Activated B cell treated with CpG ODN at 0.5 μM for 24 hours (primary cell): ENCODE results near the gene RHOT2. TPM values are rescaled to one million over a fixed set of nuclear protein-coding genes. Genes with fewer than 3 reads are reported as not detected.
"Not testable (repeated sequence)": the region's sequence is repeated elsewhere in the genome, so short reads cannot be mapped to it uniquely, and the experiment has no call there.

ENCODE experiments used
- ATAC-seq: fragments of 200-7000 bp; cut with Tn5 transposase; one replicate; pipeline ENCODE4 v1.10.0; 2021; ENCODE audit warnings: low read depth, mild to moderate bottlenecking, moderate library complexity
- CTCF ChIA-PET: fragments of 350-600 bp; sonication (Branson Sonifier 250); formaldehyde crosslinking; loops from one replicate; lab custom pipeline; 2021; ENCODE audit warnings: antibody characterized with exemption; lab: Charles Lee
- POLR2A ChIA-PET: fragments of 350-600 bp; sonication (Branson Sonifier 250); formaldehyde crosslinking; loops from one replicate; lab custom pipeline; 2021; ENCODE audit warnings: antibody characterized with exemption; lab: Charles Lee
- DNase-seq: peaks from one replicate; pipeline ENCODE4 v3.0.0; 2022
- H3K27ac Mint-ChIP-seq: one replicate; pipeline ENCODE4 v1.8.0; 2020; ENCODE audit warnings: mixed read lengths
- H3K27me3 Mint-ChIP-seq: one replicate; pipeline ENCODE4 v1.8.0; 2021; ENCODE audit warnings: mixed read lengths
- H3K36me3 Mint-ChIP-seq: one replicate; pipeline ENCODE4 v1.8.0; 2021; ENCODE audit warnings: low read depth, mixed read lengths
- H3K4me1 Mint-ChIP-seq: one replicate; pipeline ENCODE4 v1.8.0; 2021; ENCODE audit warnings: mixed read lengths
- H3K4me3 Mint-ChIP-seq: one replicate; pipeline ENCODE4 v1.8.0; 2020; ENCODE audit warnings: mild to moderate bottlenecking, mixed read lengths
- H3K9me3 Mint-ChIP-seq: one replicate; pipeline ENCODE4 v1.8.0; 2020; ENCODE audit warnings: mixed read lengths
- CTCF ChIP-seq: fragments of 200-600 bp; IDR thresholded peaks from one replicate; pipeline ENCODE4 v1.8.0; 2022; ENCODE audit warnings: antibody characterized with exemption, mild to moderate bottlenecking
- intact Hi-C: fragments of 100-400 bp; cut with micrococcal nuclease; formaldehyde crosslinking; loops from one replicate; pipeline ENCODE4 v1.15.1; 2024
- total RNA-seq: library from RNA; stranded (reverse); gene quantifications from 2 replicates; pipeline ENCODE4 v1.2.3, GENCODE V29; 2022

Gene RHOT2
- total RNA-seq, 1 donor from 2014 or later = 170 TPM

GRCh38 chr16:711548-712320, 43.8 kb downstream of the RHOT2 start:
- no peak overlapping the region for H3K4me3 Mint-ChIP-seq
- peak; percentile 69 for TF ChIP-seq CTCF
- POLR2A ChIA-PET = interaction anchor here (0.7 to 2.0 kb wide), 2 partner anchors 9 kb away, joined by 3 to 4 read pairs; partner anchors contain the start of gene ANTKMT
- no peaks in the 10 kb centered on the region for H3K9me3 Mint-ChIP-seq
- intact Hi-C loops = loop anchor here (1.0 to 5.0 kb wide), 4 partner anchors 30 to 392 kb away; no protein-coding TSS in a partner anchor
- no peaks in the 10 kb centered on the region for H3K36me3 Mint-ChIP-seq
- peaks cover 25% of the 10 kb centered on the region for H3K27me3 Mint-ChIP-seq
- H3K4me1 Mint-ChIP-seq = peaks cover 10% of the 10 kb centered on the region
- H3K27ac Mint-ChIP-seq = no peak overlapping the region
- ATAC-seq (peak; percentile 71), DNase-seq (peak; percentile 81)
- CTCF ChIA-PET = interaction anchor here (0.9 to 2.6 kb wide), 12 partner anchors 9 to 390 kb away, joined by 3 to 22 read pairs (median 4); partner anchors contain the start of genes ANTKMT, CCDC78, CHTF18 and CIAO3

GRCh38 chr16:712740-713250, 44.9 kb downstream of the RHOT2 start:
- Mint-ChIP-seq H3K4me1 (peaks cover 10% of the 10 kb centered on the region), H3K27me3 (peaks cover 21% of the 10 kb centered on the region)
- H3K36me3 Mint-ChIP-seq, ATAC-seq, POLR2A ChIA-PET, H3K27ac Mint-ChIP-seq, H3K9me3 Mint-ChIP-seq, DNase-seq, H3K4me3 Mint-ChIP-seq: not testable (repeated sequence)
- CTCF ChIA-PET = interaction anchor here (0.9 to 2.6 kb wide), 12 partner anchors 8 to 389 kb away, joined by 3 to 22 read pairs (median 4); partner anchors contain the start of genes ANTKMT, CCDC78, CHTF18 and CIAO3
- intact Hi-C loops = loop anchor here (5.0 kb wide), 1 partner anchor 165 kb away; no protein-coding TSS in a partner anchor

- no peaks in the 10 kb centered on the region for H3K36me3 Mint-ChIP-seq
- peaks cover 10% of the 10 kb centered on the region for H3K27me3 Mint-ChIP-seq
- DNase-seq (no peak), ATAC-seq (no peak)
- H3K4me1 Mint-ChIP-seq = peaks cover 11% of the 10 kb centered on the region
- intact Hi-C loops = loop anchor here (1.0 to 5.0 kb wide), 2 partner anchors 74 to 163 kb away; partner anchors contain the start of genes CHTF18 and RPUSD1
- ChIA-PET POLR2A (interaction anchor here (1.3 kb wide), 1 partner anchor 14 kb away, joined by 5 read pairs; no protein-coding TSS in a partner anchor), CTCF (interaction anchor here (1.5 to 2.6 kb wide), 2 partner anchors 71 to 388 kb away, joined by 6 to 13 read pairs; no protein-coding TSS in a partner anchor)
- no peaks in the 10 kb centered on the region for H3K9me3 Mint-ChIP-seq
- H3K4me3 Mint-ChIP-seq = peak overlapping the region; percentile 36
- no peak for TF ChIP-seq CTCF
- H3K27ac Mint-ChIP-seq = no peak overlapping the region
These were observed 46.1 kb downstream of the RHOT2 start for GRCh38 chr16:714079-714478.

GRCh38 chr16:714558-715476, 46.9 kb downstream of the RHOT2 start, which contains the start of gene METRN:
METRN (plus strand) TSS chr16:715118; CDS start chr16:715290, 172 bp downstream.
- CTCF ChIA-PET = interaction anchor here (0.6 to 1.5 kb wide), 4 partner anchors 13 to 74 kb away, joined by 3 to 6 read pairs (median 4); partner anchors contain the start of genes CHTF18, CIAO3 and RPUSD1
- H3K27me3 Mint-ChIP-seq = peaks cover 7% of the 10 kb centered on the region
- ATAC-seq (peak; percentile 91), DNase-seq (peak; percentile 89)
- no peaks in the 10 kb centered on the region for H3K9me3 Mint-ChIP-seq
- no peak within 1 kb of the TSS for H3K27ac Mint-ChIP-seq
- POLR2A ChIA-PET = interaction anchor here (1.0 to 2.8 kb wide), 5 partner anchors 10 to 73 kb away, joined by 3 to 8 read pairs (median 5); partner anchors contain the start of genes CHTF18 and RPUSD1
- H3K4me3 Mint-ChIP-seq = peak within 1 kb of the TSS; percentile 68
- intact Hi-C loops = loop anchor here (1.0 to 5.0 kb wide), 3 partner anchors 48 to 162 kb away; partner anchors contain the start of genes CHTF18 and RPUSD1
- H3K4me1 Mint-ChIP-seq = peaks cover 16% of the 10 kb centered on the region
- no peaks in the 10 kb centered on the region for H3K36me3 Mint-ChIP-seq
- no peak for TF ChIP-seq CTCF
